H9 (cell line): Measurements from ENCODE around the gene CHRNA4. TPM values are rescaled to one million over a fixed set of nuclear protein-coding genes. Genes with fewer than 3 reads are reported as not detected.

Experiments
- DNase-seq: peaks from one replicate; pipeline ENCODE4 v3.0.0-alpha.2; 2017
- H2AFZ ChIP-seq: one replicate; pipeline ENCODE4 v1.6.1; 2013; ENCODE audit warnings: mild to moderate bottlenecking, low read length, control low read depth, moderate library complexity
- H2AK5ac ChIP-seq: 2 replicates; pipeline ENCODE4 v1.6.1; 2013; ENCODE audit warnings: low read length, control low read depth, mixed read lengths; ENCODE audit not compliant: insufficient read length
- H2BK120ac ChIP-seq: one replicate; pipeline ENCODE4 v1.6.1; 2013; ENCODE audit warnings: low read depth, mild to moderate bottlenecking, low read length, control low read depth, inconsistent platforms; ENCODE audit not compliant: poor library complexity, severe bottlenecking
- H2BK12ac ChIP-seq: 2 replicates; pipeline ENCODE4 v1.6.1; 2013; ENCODE audit warnings: low read length, control low read depth, mixed read lengths, low read depth; ENCODE audit not compliant: insufficient read length
- H2BK15ac ChIP-seq: 2 replicates; pipeline ENCODE4 v1.6.1; 2013; ENCODE audit warnings: low read depth, low read length, control low read depth
- H2BK20ac ChIP-seq: one replicate; pipeline ENCODE4 v1.6.1; 2013; ENCODE audit warnings: low read depth, mild to moderate bottlenecking, low read length, control low read depth, inconsistent platforms; ENCODE audit not compliant: poor library complexity, severe bottlenecking
- H2BK5ac ChIP-seq: 2 replicates; pipeline ENCODE4 v1.6.1; 2013; ENCODE audit warnings: low read length, control low read depth, mixed read lengths; ENCODE audit not compliant: insufficient read length
- H3K14ac ChIP-seq: 2 replicates; pipeline ENCODE4 v1.6.1; 2013; ENCODE audit warnings: low read length, control low read depth; ENCODE audit not compliant: insufficient read depth
- H3K18ac ChIP-seq: 2 replicates; pipeline ENCODE4 v1.6.1; 2013; ENCODE audit warnings: low read depth, mild to moderate bottlenecking, mixed read lengths, low read length, control low read depth; ENCODE audit not compliant: insufficient read length
- H3K23ac ChIP-seq: 2 replicates; pipeline ENCODE4 v1.6.1; 2013; ENCODE audit warnings: low read length, control low read depth, mixed read lengths, low read depth; ENCODE audit not compliant: insufficient read length
- H3K23me2 ChIP-seq: 2 replicates; pipeline ENCODE4 v1.6.1; 2013; ENCODE audit warnings: low read depth, mild to moderate bottlenecking, mixed read lengths, low read length, control low read depth; ENCODE audit not compliant: insufficient read length, poor library complexity, severe bottlenecking
- H3K27ac ChIP-seq: 2 replicates; pipeline ENCODE4 v1.5.1; 2013; ENCODE audit warnings: low read length, control low read depth, mixed read lengths, low read depth; ENCODE audit not compliant: insufficient read length
- H3K27me3 ChIP-seq: 2 replicates; pipeline ENCODE4 v1.6.1; 2013; ENCODE audit warnings: low read length, control low read depth, inconsistent platforms; ENCODE audit not compliant: insufficient read depth
- H3K4ac ChIP-seq: 2 replicates; pipeline ENCODE4 v1.6.1; 2013; ENCODE audit warnings: low read depth, mild to moderate bottlenecking, control low read depth, inconsistent platforms, low read length, moderate library complexity
- H3K4me1 ChIP-seq: 2 replicates; pipeline ENCODE4 v1.6.1; 2013; ENCODE audit warnings: low read length, control low read depth, inconsistent platforms; ENCODE audit not compliant: insufficient read depth
- H3K4me2 ChIP-seq: 2 replicates; pipeline ENCODE4 v1.6.1; 2013; ENCODE audit warnings: low read length, control low read depth, mixed read lengths; ENCODE audit not compliant: insufficient read length, insufficient read depth
- H3K56ac ChIP-seq: 2 replicates; pipeline ENCODE4 v1.6.1; 2013; ENCODE audit warnings: low read depth, mild to moderate bottlenecking, mixed read lengths, low read length, control low read depth; ENCODE audit not compliant: insufficient read length
- H3K79me1 ChIP-seq: 2 replicates; pipeline ENCODE4 v1.6.1; 2013; ENCODE audit warnings: low read depth, mild to moderate bottlenecking, moderate library complexity, low read length, control low read depth, inconsistent platforms; ENCODE audit not compliant: insufficient read depth, poor library complexity, severe bottlenecking
- H3K79me2 ChIP-seq: 2 replicates; pipeline ENCODE4 v1.6.1; 2013; ENCODE audit warnings: low read length, control low read depth, inconsistent platforms; ENCODE audit not compliant: insufficient read depth
- H3K9ac ChIP-seq: 2 replicates; pipeline ENCODE4 v1.6.1; 2013; ENCODE audit warnings: low read length, control low read depth, mixed read lengths; ENCODE audit not compliant: insufficient read length; ENCODE audit errors: extremely low read depth
- H3K9me3 ChIP-seq: one replicate; pipeline ENCODE4 v1.6.1; 2013; ENCODE audit warnings: low read depth, low read length, inconsistent platforms; ENCODE audit not compliant: control insufficient read depth
- H3T11ph ChIP-seq: one replicate; pipeline ENCODE4 v1.6.1; 2013; ENCODE audit warnings: mild to moderate bottlenecking, low read length, control low read depth, inconsistent platforms
- H4K20me1 ChIP-seq: one replicate; pipeline ENCODE4 v1.6.1; 2013; ENCODE audit not compliant: control insufficient read depth, insufficient read length, insufficient read depth
- H4K5ac ChIP-seq: 2 replicates; pipeline ENCODE4 v1.6.1; 2013; ENCODE audit warnings: low read depth, mild to moderate bottlenecking, mixed read lengths, low read length, control low read depth; ENCODE audit not compliant: insufficient read length
- H4K8ac ChIP-seq: replicated peaks from 2 replicates; pipeline ENCODE4 v1.6.1; 2013; ENCODE audit warnings: low read length, control low read depth, mixed read lengths, low read depth; ENCODE audit not compliant: insufficient read length
- H4K91ac ChIP-seq: 2 replicates; pipeline ENCODE4 v1.6.1; 2013; ENCODE audit warnings: low read depth, mild to moderate bottlenecking, moderate library complexity, mixed read lengths, low read length, control low read depth; ENCODE audit not compliant: insufficient read length
- H3K27ac Mint-ChIP-seq, 3 experiments: 2 replicates in 2 of 3; 3 replicates in 1 of 3; pipeline ENCODE4 v1.8.0; 2020 to 2021; ENCODE audit warnings: mixed read lengths in 3 of 3, mild to moderate bottlenecking in 1 of 3, moderate library complexity in 1 of 3
- H3K27me3 Mint-ChIP-seq: 2 replicates; pipeline ENCODE4 v1.8.0; 2021; ENCODE audit warnings: low read depth, mild to moderate bottlenecking, moderate library complexity, mixed read lengths
- H3K36me3 Mint-ChIP-seq, 3 experiments: 2 replicates in 2 of 3; 3 replicates in 1 of 3; pipeline ENCODE4 v1.8.0; 2020 to 2021; ENCODE audit warnings: low read depth in 3 of 3, mixed read lengths in 3 of 3; ENCODE audit not compliant: insufficient read depth in 1 of 3
- H3K4me1 Mint-ChIP-seq, 2 experiments: 2 replicates each; pipeline ENCODE4 v1.8.0; 2020; ENCODE audit warnings: mixed read lengths in 2 of 2
- H3K4me3 Mint-ChIP-seq, 2 experiments: 2 replicates in 1 of 2; 3 replicates in 1 of 2; pipeline ENCODE4 v1.8.0; 2020 to 2021; ENCODE audit warnings: mild to moderate bottlenecking in 2 of 2, mixed read lengths in 2 of 2, moderate library complexity in 1 of 2
- H3K9me3 Mint-ChIP-seq, 2 experiments: 2 replicates in 1 of 2; 3 replicates in 1 of 2; pipeline ENCODE4 v1.8.0; 2020; ENCODE audit warnings: mild to moderate bottlenecking in 2 of 2, mixed read lengths in 2 of 2, moderate library complexity in 1 of 2
- WGBS: extraction: QIAGEN DNeasy Blood & Tissue Kit; methylation state at CpG from one replicate; pipeline ENCODE4 v1.1.7; 2013; ENCODE audit warnings: missing lambda C conversion rate, low lambda C conversion rate, mixed read lengths; ENCODE audit not compliant: insufficient read length; ENCODE audit errors: extremely low coverage; 5-methylcytosine and 5-hydroxymethylcytosine counted together
- total RNA-seq: library from RNA; stranded (reverse); gene quantifications from 2 replicates; pipeline ENCODE4 v1.2.1, GENCODE V29; 2021
- TF ChIP-seq, protein P1 (sequence below): fragments of 200-600 bp; sonication (generic); conservative IDR thresholded peaks from 3 replicates; pipeline ENCODE4 v1.8.0; 2021; ENCODE audit warnings: antibody characterized with exemption, mild to moderate bottlenecking

The CHRNA4 gene
- total RNA-seq, 1 experiment from 2014 or later, result 2.5 TPM

DNA sequence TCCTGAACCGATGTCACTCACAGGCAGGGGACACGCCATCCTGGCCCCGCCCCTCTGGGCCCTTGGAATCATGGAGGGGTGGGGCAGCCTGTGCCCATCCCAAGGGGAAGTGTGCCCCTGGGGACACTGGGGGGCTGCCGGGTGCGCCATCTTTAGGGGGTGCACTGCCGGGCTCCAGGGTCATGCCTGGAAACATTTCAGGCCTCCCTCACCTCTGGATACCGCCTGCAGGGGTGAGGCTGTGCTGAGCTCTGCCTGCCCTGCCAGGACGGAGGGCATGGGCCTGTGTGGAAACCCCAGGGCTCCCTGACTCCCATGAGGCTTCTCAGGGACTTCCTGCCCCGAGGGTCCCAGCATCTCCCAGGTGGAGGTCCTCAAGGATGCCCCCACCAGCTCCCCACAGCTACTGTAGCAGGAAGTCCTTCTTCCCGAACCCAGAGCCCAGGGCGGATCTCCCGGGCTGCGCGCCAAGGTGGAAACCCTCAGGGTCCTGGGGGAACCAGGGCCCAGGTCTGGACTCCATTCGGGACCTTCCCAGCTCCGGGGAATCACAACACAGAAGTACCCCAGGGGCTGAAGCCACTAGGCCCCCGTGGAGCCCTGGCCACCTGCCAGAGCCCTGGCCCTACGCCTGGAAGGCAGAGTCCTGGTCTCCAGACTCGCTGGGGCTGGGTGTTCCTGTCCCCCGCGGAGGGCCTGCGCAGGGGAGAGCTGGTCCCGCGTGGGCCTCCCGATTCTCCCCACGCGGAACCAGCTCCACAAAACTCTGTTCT lies 15.6 kb downstream of the CHRNA4 start:
- Mint-ChIP-seq H3K4me3 (no peak overlapping the region), H3K27ac (no peak overlapping the region), H3K9me3 (peaks cover 0 to 3% of the 10 kb centered on the region in 2 experiments; a peak in 1 of 5 replicates), H3K36me3 (peaks cover 0 to 5% (median 4%) of the 10 kb centered on the region in 3 experiments; a peak in 3 of 7 replicates), H3K4me1 (0 out of 4 replicates have a peak, but pooled peaks cover 0 to 3% of the 10 kb centered on the region in 2 experiments), H3K27me3 (peaks cover 15% of the 10 kb centered on the region)
- Histone ChIP-seq H3K14ac (no peak overlapping the region), H4K91ac (no peak overlapping the region), H3K9ac (no peak overlapping the region), H4K5ac (no peak overlapping the region), H2BK120ac (no peak overlapping the region), H2BK5ac (no peak overlapping the region), H3K4ac (no peak overlapping the region), H2BK12ac (no peak overlapping the region), H3K27me3 (no peaks in the 10 kb centered on the region), H3K56ac (no peak overlapping the region), H4K8ac (no peak overlapping the region), H3K27ac (no peak overlapping the region), H3K9me3 (no peaks in the 10 kb centered on the region), H3K4me1 (no peaks in the 10 kb centered on the region), H2BK20ac (no peak overlapping the region), H3K4me2 (no peak overlapping the region), H3K79me1 (no peaks in the 10 kb centered on the region), H3K18ac (no peak overlapping the region), H2AFZ (no peak overlapping the region), H3T11ph (no peak overlapping the region), H3K23ac (no peak overlapping the region), H3K23me2 (no peaks in the 10 kb centered on the region), H2BK15ac (no peak overlapping the region), H3K79me2 (no peaks in the 10 kb centered on the region), H4K20me1 (peaks cover 2% of the 10 kb centered on the region), H2AK5ac (no peak overlapping the region)
- no CpG with 5 or more reads among the region's 27 CpGs for WGBS
- TF ChIP-seq, protein P1, sequence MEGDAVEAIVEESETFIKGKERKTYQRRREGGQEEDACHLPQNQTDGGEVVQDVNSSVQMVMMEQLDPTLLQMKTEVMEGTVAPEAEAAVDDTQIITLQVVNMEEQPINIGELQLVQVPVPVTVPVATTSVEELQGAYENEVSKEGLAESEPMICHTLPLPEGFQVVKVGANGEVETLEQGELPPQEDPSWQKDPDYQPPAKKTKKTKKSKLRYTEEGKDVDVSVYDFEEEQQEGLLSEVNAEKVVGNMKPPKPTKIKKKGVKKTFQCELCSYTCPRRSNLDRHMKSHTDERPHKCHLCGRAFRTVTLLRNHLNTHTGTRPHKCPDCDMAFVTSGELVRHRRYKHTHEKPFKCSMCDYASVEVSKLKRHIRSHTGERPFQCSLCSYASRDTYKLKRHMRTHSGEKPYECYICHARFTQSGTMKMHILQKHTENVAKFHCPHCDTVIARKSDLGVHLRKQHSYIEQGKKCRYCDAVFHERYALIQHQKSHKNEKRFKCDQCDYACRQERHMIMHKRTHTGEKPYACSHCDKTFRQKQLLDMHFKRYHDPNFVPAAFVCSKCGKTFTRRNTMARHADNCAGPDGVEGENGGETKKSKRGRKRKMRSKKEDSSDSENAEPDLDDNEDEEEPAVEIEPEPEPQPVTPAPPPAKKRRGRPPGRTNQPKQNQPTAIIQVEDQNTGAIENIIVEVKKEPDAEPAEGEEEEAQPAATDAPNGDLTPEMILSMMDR, result no peak
- DNase-seq, result no peak
